Measurements from ENCODE around the gene CNBP. TPM values are rescaled to one million over a fixed set of nuclear protein-coding genes. Genes with fewer than 3 reads are reported as not detected.
"Not testable (repeated sequence)": the region's sequence is repeated elsewhere in the genome, so short reads cannot be mapped to it uniquely, and the experiment has no call there.

CNBP gene
- total RNA-seq, 1 donor from 2014 or later, result 314 TPM

DNA sequence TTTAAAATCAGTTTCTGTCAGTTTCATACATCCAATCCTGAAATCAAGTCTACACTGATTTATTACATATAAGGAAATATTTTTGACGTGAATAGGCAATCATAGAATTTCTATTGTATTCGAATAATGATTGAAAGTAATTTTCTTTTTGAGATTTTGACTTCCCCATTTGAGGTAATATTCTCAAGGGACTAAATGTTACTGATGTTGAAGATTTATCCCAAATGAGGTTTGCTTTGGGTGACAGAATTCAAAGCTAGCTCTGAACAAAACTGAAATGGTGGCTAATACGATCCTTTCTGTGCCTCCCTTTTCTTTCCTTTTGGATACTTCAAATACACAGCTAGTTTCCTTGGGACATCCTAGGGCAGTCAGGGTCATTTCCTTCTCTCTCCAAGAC, 12.9 kb upstream of the CNBP start:
- no peaks in the 10 kb centered on the region for H3K9me3 ChIP-seq
- TF ChIP-seq, protein P1, sequence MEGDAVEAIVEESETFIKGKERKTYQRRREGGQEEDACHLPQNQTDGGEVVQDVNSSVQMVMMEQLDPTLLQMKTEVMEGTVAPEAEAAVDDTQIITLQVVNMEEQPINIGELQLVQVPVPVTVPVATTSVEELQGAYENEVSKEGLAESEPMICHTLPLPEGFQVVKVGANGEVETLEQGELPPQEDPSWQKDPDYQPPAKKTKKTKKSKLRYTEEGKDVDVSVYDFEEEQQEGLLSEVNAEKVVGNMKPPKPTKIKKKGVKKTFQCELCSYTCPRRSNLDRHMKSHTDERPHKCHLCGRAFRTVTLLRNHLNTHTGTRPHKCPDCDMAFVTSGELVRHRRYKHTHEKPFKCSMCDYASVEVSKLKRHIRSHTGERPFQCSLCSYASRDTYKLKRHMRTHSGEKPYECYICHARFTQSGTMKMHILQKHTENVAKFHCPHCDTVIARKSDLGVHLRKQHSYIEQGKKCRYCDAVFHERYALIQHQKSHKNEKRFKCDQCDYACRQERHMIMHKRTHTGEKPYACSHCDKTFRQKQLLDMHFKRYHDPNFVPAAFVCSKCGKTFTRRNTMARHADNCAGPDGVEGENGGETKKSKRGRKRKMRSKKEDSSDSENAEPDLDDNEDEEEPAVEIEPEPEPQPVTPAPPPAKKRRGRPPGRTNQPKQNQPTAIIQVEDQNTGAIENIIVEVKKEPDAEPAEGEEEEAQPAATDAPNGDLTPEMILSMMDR (IDR thresholded peaks at IDR 0.05), result no peak
- no peak for ATAC-seq

DNA sequence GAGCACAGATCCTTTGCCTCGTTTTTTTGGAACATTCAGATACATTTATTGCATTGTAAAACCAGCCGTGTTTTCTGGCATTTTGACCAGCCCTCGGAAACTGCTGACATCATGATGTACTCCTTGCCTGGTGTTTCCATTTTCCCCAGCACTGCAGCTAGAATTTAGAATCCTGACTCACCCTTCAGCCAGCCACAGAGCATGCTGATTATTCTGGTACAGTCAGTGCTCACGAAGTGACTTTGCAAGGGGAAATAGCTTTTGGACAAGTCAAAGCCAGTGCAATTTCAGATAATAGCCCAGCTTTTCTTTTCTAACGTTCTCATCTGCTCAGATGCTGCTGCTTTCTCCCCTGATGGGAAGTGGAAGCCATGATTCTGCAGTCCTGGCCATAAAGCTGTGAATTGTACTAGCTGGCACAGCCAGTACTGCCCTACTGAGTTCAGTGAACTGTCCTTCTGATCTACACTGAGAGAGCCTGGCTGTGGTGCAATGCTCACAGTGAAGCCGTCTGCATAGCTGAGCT, 12.1 kb upstream of the CNBP start:
- peak overlapping the region; percentile 47 for H3K27ac ChIP-seq

More for the DNA sequence above, 12.9 kb upstream of the CNBP start:
- peaks cover 23% of the 10 kb centered on the region for H3K4me1 ChIP-seq
- H3K27me3 ChIP-seq, result no peaks in the 10 kb centered on the region
- intact Hi-C loops (cut with DNase I), result no loop called here
- no peaks in the 10 kb centered on the region for H3K36me3 ChIP-seq
- H3K27ac ChIP-seq, result peak overlapping the region; percentile 47
- no peak for DNase-seq
- no peak overlapping the region for H3K4me3 ChIP-seq

DNA sequence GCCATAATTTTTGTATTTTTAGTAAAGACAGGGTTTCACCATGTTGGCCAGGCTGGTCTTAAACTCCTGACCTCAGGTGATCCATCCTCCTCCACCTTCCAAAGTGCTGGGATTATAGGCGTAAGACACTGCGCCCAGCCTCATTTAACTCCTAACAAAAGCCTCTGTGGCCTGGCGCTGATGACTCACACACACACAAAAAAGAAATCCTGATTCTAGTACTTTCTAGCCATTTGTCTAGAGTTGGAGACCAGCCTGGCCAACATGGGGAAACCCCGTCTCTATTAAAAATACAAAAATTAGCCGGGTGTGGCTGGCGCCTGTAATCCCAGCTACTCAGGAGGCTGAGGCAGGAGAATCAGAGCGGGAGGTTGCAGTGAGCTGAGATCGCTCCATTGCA, 6.1 kb upstream of the CNBP start:
- ATAC-seq; DNase-seq; H3K27me3 ChIP-seq; H3K27ac ChIP-seq; H3K4me3 ChIP-seq; intact Hi-C loops (cut with DNase I); H3K36me3 ChIP-seq; H3K9me3 ChIP-seq: not testable (repeated sequence)
- H3K4me1 ChIP-seq, result peaks cover 13% of the 10 kb centered on the region

More for the DNA sequence above, 12.1 kb upstream of the CNBP start:
- DNase-seq (no peak), ATAC-seq (peak; percentile 85)
- peaks cover 23% of the 10 kb centered on the region for H3K4me1 ChIP-seq
- no peaks in the 10 kb centered on the region for H3K9me3 ChIP-seq
- no peak overlapping the region for H3K4me3 ChIP-seq
- TF ChIP-seq, protein P1 (IDR thresholded peaks at IDR 0.05), result no peak
- intact Hi-C loops (cut with DNase I), result no loop called here
- no peaks in the 10 kb centered on the region for H3K36me3 ChIP-seq
- no peaks in the 10 kb centered on the region for H3K27me3 ChIP-seq

DNA sequence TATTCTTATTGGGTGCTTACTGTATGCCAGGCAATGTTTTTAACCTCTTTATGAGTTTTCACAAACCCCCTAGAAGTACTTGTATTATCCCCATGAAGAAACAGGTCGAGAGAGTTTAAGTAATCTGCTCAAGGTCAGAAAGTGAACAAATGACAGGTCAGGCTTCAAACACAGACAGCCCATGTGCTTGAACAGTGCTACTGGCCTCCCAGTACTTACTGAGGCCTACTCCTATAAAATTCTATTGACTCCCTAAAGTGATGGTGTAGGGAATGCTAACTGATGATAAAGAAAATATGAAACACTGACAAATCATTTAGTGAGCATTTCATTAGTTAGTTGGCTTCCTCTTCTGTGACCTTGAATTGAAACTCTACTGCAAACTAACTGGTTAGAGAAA, 4.2 kb upstream of the CNBP start:
- H3K4me3 ChIP-seq, result no peak overlapping the region
- TF ChIP-seq, protein P1 (IDR thresholded peaks at IDR 0.05), result no peak
- ATAC-seq, result no peak
- intact Hi-C loops (cut with DNase I), result no loop called here
- no peak for DNase-seq
- H3K27ac ChIP-seq, result no peak overlapping the region
- H3K4me1 ChIP-seq, result peaks cover 19% of the 10 kb centered on the region
- H3K36me3 ChIP-seq, result no peaks in the 10 kb centered on the region
- no peaks in the 10 kb centered on the region for H3K9me3 ChIP-seq
- H3K27me3 ChIP-seq, result no peaks in the 10 kb centered on the region

DNA sequence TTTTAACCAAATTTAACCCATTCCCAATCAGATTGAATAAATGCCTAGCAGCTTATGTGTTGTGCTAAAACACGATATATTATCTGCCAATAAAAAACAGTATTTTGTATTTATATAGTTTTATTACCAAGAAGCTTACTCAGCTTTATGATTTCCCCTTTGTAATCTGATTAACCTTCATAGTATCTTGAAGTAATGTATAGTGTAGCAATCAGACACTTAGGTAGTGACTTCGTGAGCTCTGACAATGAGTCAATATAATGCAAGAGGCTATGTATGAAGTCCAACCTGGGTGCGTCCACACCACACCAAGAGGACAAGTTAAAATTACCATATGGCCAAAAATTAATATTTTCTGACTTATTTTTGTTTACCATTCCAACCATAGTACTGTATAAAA, 2.1 kb upstream of the CNBP start:
- Histone ChIP-seq H3K36me3 (peaks cover under 1% of the 10 kb centered on the region), H3K9me3 (no peaks in the 10 kb centered on the region), H3K4me1 (peaks cover 32% of the 10 kb centered on the region), H3K27ac (no peak overlapping the region), H3K4me3 (no peak overlapping the region), H3K27me3 (no peaks in the 10 kb centered on the region)
- ATAC-seq (no peak), DNase-seq (no peak)
- TF ChIP-seq, protein P1 (IDR thresholded peaks at IDR 0.05), result no peak
- intact Hi-C loops (cut with DNase I), result no loop called here

DNA sequence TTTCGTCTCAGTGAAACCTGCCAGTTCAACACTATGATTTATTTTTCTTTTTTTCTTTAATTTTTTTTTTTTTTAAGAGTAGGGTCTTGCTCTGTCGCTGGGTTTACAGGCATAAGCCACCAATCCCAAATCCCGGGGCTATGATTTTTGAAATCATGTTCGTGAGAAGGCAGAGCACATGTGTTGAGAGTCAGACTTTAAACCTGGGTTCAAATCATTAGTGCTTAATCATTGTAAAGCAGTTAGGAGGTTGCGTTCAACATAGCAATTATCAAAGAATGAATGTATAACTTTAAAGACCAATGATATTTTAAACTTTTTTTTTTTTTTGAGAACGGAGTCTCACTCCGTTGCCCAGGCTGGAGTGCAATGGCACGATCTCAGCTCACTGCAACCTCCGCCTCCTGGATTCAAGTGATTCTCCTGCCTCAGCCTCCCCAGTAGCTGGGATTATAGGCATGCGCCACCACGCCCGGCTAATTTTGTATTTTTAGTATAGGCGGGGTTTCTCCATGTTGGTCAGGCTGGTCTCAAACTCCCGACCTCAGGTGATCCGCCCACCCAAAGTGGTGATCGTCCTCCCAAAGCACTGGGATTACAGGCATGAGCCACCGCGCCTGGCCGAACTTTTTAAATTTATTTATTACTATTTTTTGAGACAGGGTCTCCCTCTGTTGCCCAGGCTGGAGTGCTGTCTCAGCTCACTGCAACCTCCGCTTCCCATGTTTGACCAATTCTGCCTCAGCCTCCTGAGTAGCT, 1.3 kb upstream of the CNBP start:
- intact Hi-C loops (cut with DNase I); ATAC-seq; H3K27me3 ChIP-seq; H3K36me3 ChIP-seq; DNase-seq; H3K9me3 ChIP-seq: not testable (repeated sequence)
- Histone ChIP-seq H3K4me3 (peak overlapping the region; percentile 97), H3K4me1 (peaks cover 41% of the 10 kb centered on the region), H3K27ac (peak overlapping the region; percentile 100)

Data from upper lobe of right lung (tissue), 1 donor.